GM23338 (cell line): ENCODE measurements around the gene ASPSCR1. TPM values are rescaled to one million over a fixed set of nuclear protein-coding genes. Genes with fewer than 3 reads are reported as not detected.

Source experiments
- ATAC-seq: fragments of 200-7000 bp; cut with Tn5 transposase; 3 replicates; pipeline ENCODE4 v1.9.1; 2020
- DNase-seq: peaks from one replicate; pipeline ENCODE4 v3.0.0-alpha.2; 2015; ENCODE audit warnings: low spot score
- H2AFZ ChIP-seq: fragments of 200-600 bp; sonication (generic); 2 replicates; pipeline ENCODE4 v1.8.0; 2016; ENCODE audit warnings: antibody characterized with exemption, mild to moderate bottlenecking, moderate library complexity
- H3F3A ChIP-seq: fragments of 200-600 bp; sonication (generic); replicated peaks from 2 replicates; pipeline ENCODE4 v1.8.0; 2017; ENCODE audit warnings: antibody characterized with exemption, mixed run types, low read depth
- H3K27ac ChIP-seq: fragments of 200-600 bp; sonication (generic); 2 replicates; pipeline ENCODE4 v1.6.1; 2016; ENCODE audit warnings: low read depth
- H3K27me3 ChIP-seq: fragments of 200-600 bp; sonication (generic); 2 replicates; pipeline ENCODE4 v1.8.0; 2016; ENCODE audit warnings: mild to moderate bottlenecking, mixed run types, moderate library complexity; ENCODE audit not compliant: insufficient read depth
- H3K36me3 ChIP-seq: fragments of 200-600 bp; sonication (generic); 2 replicates; pipeline ENCODE4 v1.8.0; 2016; ENCODE audit warnings: mild to moderate bottlenecking; ENCODE audit not compliant: insufficient read depth
- H3K4me1 ChIP-seq: fragments of 200-600 bp; sonication (generic); 2 replicates; pipeline ENCODE4 v1.8.0; 2016; ENCODE audit warnings: mild to moderate bottlenecking, moderate library complexity; ENCODE audit not compliant: insufficient read depth
- H3K4me2 ChIP-seq: fragments of 200-600 bp; sonication (generic); 2 replicates; pipeline ENCODE4 v1.7.1; 2017; ENCODE audit warnings: mixed run types
- H3K4me3 ChIP-seq: fragments of 200-600 bp; sonication (generic); 2 replicates; pipeline ENCODE4 v1.6.1; 2016; ENCODE audit warnings: mixed run types
- H3K79me2 ChIP-seq: fragments of 200-600 bp; sonication (generic); replicated peaks from 2 replicates; pipeline ENCODE4 v1.8.0; 2017; ENCODE audit warnings: mild to moderate bottlenecking; ENCODE audit not compliant: insufficient read depth
- H3K9me2 ChIP-seq: fragments of 200-600 bp; sonication (generic); 2 replicates; pipeline ENCODE4 v1.8.0; 2017; ENCODE audit not compliant: insufficient read depth
- H4K20me1 ChIP-seq: fragments of 200-600 bp; sonication (generic); replicated peaks from 2 replicates; pipeline ENCODE4 v1.8.0; 2017; ENCODE audit warnings: mild to moderate bottlenecking; ENCODE audit not compliant: insufficient read depth
- H3K27ac Mint-ChIP-seq: 2 replicates; pipeline ENCODE4 v1.8.0; 2020; ENCODE audit warnings: inconsistent platforms, mild to moderate bottlenecking, moderate library complexity, mixed read lengths
- H3K27me3 Mint-ChIP-seq: 3 replicates; pipeline ENCODE4 v1.8.0; 2022; ENCODE audit warnings: low read depth, mild to moderate bottlenecking, moderate library complexity, mixed read lengths, inconsistent platforms; ENCODE audit not compliant: insufficient read depth, poor library complexity
- H3K36me3 Mint-ChIP-seq: 3 replicates; pipeline ENCODE4 v1.8.0; 2021; ENCODE audit warnings: low read depth, mild to moderate bottlenecking, inconsistent platforms, moderate library complexity, mixed read lengths
- H3K4me1 Mint-ChIP-seq: 3 replicates; pipeline ENCODE4 v1.8.0; 2020; ENCODE audit warnings: mild to moderate bottlenecking, inconsistent platforms, mixed read lengths
- H3K4me3 Mint-ChIP-seq: 3 replicates; pipeline ENCODE4 v1.8.0; 2021; ENCODE audit warnings: moderate library complexity, mild to moderate bottlenecking, inconsistent platforms, mixed read lengths
- H3K9me3 Mint-ChIP-seq: 3 replicates; pipeline ENCODE4 v1.8.0; 2020; ENCODE audit warnings: moderate library complexity, mild to moderate bottlenecking, inconsistent platforms, mixed read lengths
- CREB1 ChIP-seq: fragments of 250-450 bp; sonication (Bioruptor Pico); IDR thresholded peaks from 2 replicates; pipeline ENCODE4 v1.5.0; 2020; ENCODE audit warnings: low read depth, mild to moderate bottlenecking, moderate library complexity
- EZH2 ChIP-seq: fragments of 200-600 bp; sonication (generic); IDR thresholded peaks from one replicate; pipeline ENCODE4 v1.8.0; 2017; ENCODE audit warnings: antibody characterized with exemption, mild to moderate bottlenecking, low read depth; ENCODE audit not compliant: unreplicated experiment
- EZH2phosphoT487 ChIP-seq: fragments of 200-600 bp; sonication (generic); IDR thresholded peaks from one replicate; pipeline ENCODE4 v1.8.1; 2018; ENCODE audit warnings: antibody characterized with exemption; ENCODE audit not compliant: unreplicated experiment
- NANOG ChIP-seq: IDR thresholded peaks from 2 replicates; pipeline ENCODE4 v1.6.1; 2016; ENCODE audit warnings: antibody characterized with exemption, borderline replicate concordance
- POLR2AphosphoS5 ChIP-seq: IDR thresholded peaks from 2 replicates; pipeline ENCODE4 v1.6.1; 2016; ENCODE audit warnings: antibody characterized with exemption, low read depth
- REST ChIP-seq: IDR thresholded peaks from one replicate; pipeline ENCODE4 v1.6.1; 2018; ENCODE audit warnings: antibody characterized with exemption; ENCODE audit not compliant: unreplicated experiment
- STAT1 ChIP-seq: IDR thresholded peaks from one replicate; pipeline ENCODE4 v1.6.1; 2016; ENCODE audit warnings: antibody characterized with exemption; ENCODE audit not compliant: unreplicated experiment
- ZNF331 ChIP-seq: fragments of 250-450 bp; sonication (Bioruptor Pico); IDR thresholded peaks from 2 replicates; pipeline ENCODE4 v1.5.0; 2020; ENCODE audit warnings: low read depth, mild to moderate bottlenecking, moderate library complexity
- ZNF462 ChIP-seq: fragments of 250-450 bp; sonication (Bioruptor Pico); IDR thresholded peaks from 2 replicates; pipeline ENCODE4 v1.5.0; 2020; ENCODE audit warnings: mild to moderate bottlenecking, moderate library complexity
- polyA plus RNA-seq: library from polyadenylated mRNA; unstranded; fragments of >200 nt; fragmentation: Nextera tagmentation; extraction: Ambion mirVana; gene quantifications from 2 replicates; pipeline ENCODE4 v1.2.1, GENCODE V29; 2016
- total RNA-seq: library from RNA; depleted of rRNA; stranded (reverse); fragments of >200 nt; shearing (Covaris generic); gene quantifications from 2 replicates; pipeline ENCODE4 v1.2.3, GENCODE V29; 2014
- TF ChIP-seq, protein P1 (sequence below), 2 experiments: fragments of 200-600 bp in 1 of 2; sonication (generic) in 1 of 2; conservative IDR thresholded peaks; 2 replicates each; pipeline versions ENCODE4 v1.5.1 to v1.6.1; 2016 to 2017; ENCODE audit warnings: antibody characterized with exemption in 2 of 2, low read depth in 2 of 2, mild to moderate bottlenecking in 2 of 2, moderate library complexity in 1 of 2

Gene ASPSCR1
- total and polyA plus RNA-seq, 2 experiments from 2014 or later: 44.2 to 46.9 TPM

- Mint-ChIP-seq H3K36me3 (peaks cover 38% of the 10 kb centered on the region), H3K27ac (no peak overlapping the region), H3K4me1 (peaks cover 14% of the 10 kb centered on the region), H3K27me3 (peaks cover 29% of the 10 kb centered on the region), H3K9me3 (no peaks in the 10 kb centered on the region), H3K4me3 (peak overlapping the region; percentile 93)
- ATAC-seq (no peak), DNase-seq (no peak)
- H3K4me3 ChIP-seq: no peak overlapping the region; the same call in 1 of the 2 replicates
- peaks cover 17% of the 10 kb centered on the region for H3F3A ChIP-seq
- H3K27me3 ChIP-seq: peaks cover 4% of the 10 kb centered on the region; the same call in 1 of the 2 replicates
- no peak overlapping the region for H3K27ac ChIP-seq
- H3K4me1 ChIP-seq: no peaks in the 10 kb centered on the region
- H3K9me2 ChIP-seq: no peaks in the 10 kb centered on the region
- H4K20me1 ChIP-seq: no peaks in the 10 kb centered on the region; the same call in 1 of the 2 replicates
- no peak overlapping the region for H2AFZ ChIP-seq
- TF ChIP-seq EZH2phosphoT487: no peak
- TF ChIP-seq STAT1: no peak
- TF ChIP-seq ZNF462: no peak
- no peak for TF ChIP-seq ZNF331 (CRISPR knock-in tag)
- no peak for TF ChIP-seq REST
- no peak; the same call in 1 of the 2 replicates for TF ChIP-seq POLR2AphosphoS5
- no peak for TF ChIP-seq CREB1
- TF ChIP-seq, protein P1, sequence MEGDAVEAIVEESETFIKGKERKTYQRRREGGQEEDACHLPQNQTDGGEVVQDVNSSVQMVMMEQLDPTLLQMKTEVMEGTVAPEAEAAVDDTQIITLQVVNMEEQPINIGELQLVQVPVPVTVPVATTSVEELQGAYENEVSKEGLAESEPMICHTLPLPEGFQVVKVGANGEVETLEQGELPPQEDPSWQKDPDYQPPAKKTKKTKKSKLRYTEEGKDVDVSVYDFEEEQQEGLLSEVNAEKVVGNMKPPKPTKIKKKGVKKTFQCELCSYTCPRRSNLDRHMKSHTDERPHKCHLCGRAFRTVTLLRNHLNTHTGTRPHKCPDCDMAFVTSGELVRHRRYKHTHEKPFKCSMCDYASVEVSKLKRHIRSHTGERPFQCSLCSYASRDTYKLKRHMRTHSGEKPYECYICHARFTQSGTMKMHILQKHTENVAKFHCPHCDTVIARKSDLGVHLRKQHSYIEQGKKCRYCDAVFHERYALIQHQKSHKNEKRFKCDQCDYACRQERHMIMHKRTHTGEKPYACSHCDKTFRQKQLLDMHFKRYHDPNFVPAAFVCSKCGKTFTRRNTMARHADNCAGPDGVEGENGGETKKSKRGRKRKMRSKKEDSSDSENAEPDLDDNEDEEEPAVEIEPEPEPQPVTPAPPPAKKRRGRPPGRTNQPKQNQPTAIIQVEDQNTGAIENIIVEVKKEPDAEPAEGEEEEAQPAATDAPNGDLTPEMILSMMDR (conservative IDR thresholded peaks at IDR 0.05; ENCODE audit: low read depth in 2 of 2): no peak
- TF ChIP-seq EZH2: no peak
- no peak for TF ChIP-seq NANOG
- peaks cover 12% of the 10 kb centered on the region; the same call in 1 of the 2 replicates for H3K79me2 ChIP-seq
- H3K4me2 ChIP-seq: no peak overlapping the region
- no peaks in the 10 kb centered on the region for H3K36me3 ChIP-seq
These were observed 42.4 kb upstream of the ASPSCR1 start for GRCh38 chr17:81934850-81935708.
